ENCODE data around the gene DOK4. TPM values are rescaled to one million over a fixed set of nuclear protein-coding genes. Genes with fewer than 3 reads are reported as not detected.

The DOK4 gene
- total and polyA plus RNA-seq, 2 of the 8 experiments (the other 6 are each of a cell fraction or from before 2014, with no cell fraction given): 24.0 to 28.9 TPM

- Histone ChIP-seq H3K9me3 (ENCODE audit: insufficient read depth in 2 of 2, low read depth in 1 of 2, low read length in 1 of 2) (no peaks in the 10 kb centered on the region), H2BK5ac (ENCODE audit: low read depth, low read length) (no peak overlapping the region), H2BK15ac (ENCODE audit: low read length) (no peak overlapping the region), H3K23ac (ENCODE audit: insufficient read length) (no peak overlapping the region), H3K4me3 (ENCODE audit: extremely low read depth in 1 of 4, insufficient read depth in 2 of 4, low read depth in 3 of 4, low read length in 4 of 4) (no peak overlapping the region), H4K8ac (ENCODE audit: extremely low read depth, insufficient read depth, low read length) (peak overlapping the region; percentile 29), H3K79me1 (ENCODE audit: low read depth, low read length) (no peaks in the 10 kb centered on the region), H3K18ac (ENCODE audit: extremely low read depth, low read length) (no peak overlapping the region; the same call in 1 of the 2 replicates), H3K27ac (ENCODE audit: low read depth, low read length) (no peak overlapping the region), H3K4me1 (replicated peaks in 1 of 4; ENCODE audit: control insufficient read depth in 3 of 4, insufficient read depth in 4 of 4, low read length in 3 of 4) (peaks cover 0 to 27% (median 16%) of the 10 kb centered on the region in 4 experiments; a peak in 6 of 7 replicates), H3K4me2 (ENCODE audit: insufficient read depth in 1 of 2, low read depth in 2 of 2, low read length in 2 of 2) (no peak overlapping the region), H3K4ac (replicated peaks; ENCODE audit: insufficient read length, low read depth, low read length) (no peak overlapping the region), H3K23me2 (ENCODE audit: low read depth, low read length) (peaks cover 16% of the 10 kb centered on the region; the same call in 1 of the 2 replicates), H2BK120ac (replicated peaks; ENCODE audit: low read depth, low read length) (no peak overlapping the region), H4K91ac (replicated peaks; ENCODE audit: insufficient read length, low read length) (no peak overlapping the region), H2AFZ (ENCODE audit: low read length) (no peak overlapping the region), H3K27me3 (replicated peaks in 1 of 4; ENCODE audit: control insufficient read depth in 3 of 4, extremely low read depth in 1 of 4, insufficient read depth in 3 of 4, low read length in 3 of 4) (peaks cover 0 to 12% (median 4%) of the 10 kb centered on the region in 4 experiments; a peak in 4 of 7 replicates), H4K20me1 (replicated peaks in 1 of 2; ENCODE audit: control insufficient read depth in 1 of 2, insufficient read depth in 2 of 2, low read length in 2 of 2) (no peaks in the 10 kb centered on the region), H2BK20ac (ENCODE audit: low read length) (peak overlapping the region; percentile 61; the same call in 1 of the 2 replicates), H3K56ac (replicated peaks; ENCODE audit: insufficient read length, low read depth, low read length) (no peak overlapping the region), H2BK12ac (ENCODE audit: low read depth, low read length) (no peak overlapping the region), H3K14ac (ENCODE audit: insufficient read length) (no peak overlapping the region), H3K36me3 (ENCODE audit: control insufficient read depth in 2 of 4, insufficient read depth in 4 of 4, low read length in 3 of 4) (no peaks in the 10 kb centered on the region), H2AK5ac (ENCODE audit: low read depth, low read length) (no peak overlapping the region), H3K9ac (replicated peaks in 1 of 4; ENCODE audit: extremely low read depth in 1 of 4, low read depth in 3 of 4, low read length in 3 of 4) (no peak overlapping the region), H4K5ac (ENCODE audit: insufficient read length, low read depth, low read length) (no peak overlapping the region), H3K79me2 (ENCODE audit: control insufficient read depth in 1 of 2, insufficient read depth in 2 of 2, low read length in 2 of 2) (no peaks in the 10 kb centered on the region)
- ChIA-PET POLR2A (ENCODE audit: partially characterized antibody) (interaction anchor here (1.0 to 1.8 kb wide), 3 partner anchors 9 to 53 kb away, joined by 4 to 6 read pairs (median 4); no protein-coding TSS in a partner anchor), CTCF (ENCODE audit: partially characterized antibody) (interaction anchor here (1.4 to 15.0 kb wide), 3 partner anchors 22 to 183 kb away, joined by 3 to 210 read pairs (median 144); partner anchors contain the start of gene POLR2C)
- DNase-seq (ENCODE audit: low read depth in 1 of 2, low spot score in 2 of 2) (no peak), FAIRE-seq (no peak)
- no peak for TF ChIP-seq TCF12 (IDR thresholded peaks at IDR 0.05; ENCODE audit: low read depth, low read length)
- TF ChIP-seq SUZ12 (IDR thresholded peaks at IDR 0.05; ENCODE audit: low read length): no peak
- no peak for TF ChIP-seq TAF7 (optimal IDR thresholded peaks at IDR 0.05; ENCODE audit: borderline replicate concordance, low read depth, low read length)
- TF ChIP-seq HDAC2 (IDR thresholded peaks at IDR 0.05; ENCODE audit: borderline replicate concordance in 1 of 2, low read depth in 2 of 2, low read length in 2 of 2): no peak
- TF ChIP-seq CHD1 (IDR thresholded peaks at IDR 0.05; ENCODE audit: low read depth, low read length): no peak
- TF ChIP-seq RBBP5 (IDR thresholded peaks at IDR 0.05; ENCODE audit: borderline replicate concordance, low read depth, low read length): no peak
- no peak for TF ChIP-seq SRF (IDR thresholded peaks at IDR 0.05; ENCODE audit: low read depth, low read length)
- WGBS, 2 experiments (ENCODE audit: extremely low coverage in 1 of 2, insufficient coverage in 1 of 2, insufficient read length in 1 of 2, insufficient replicate concordance in 2 of 2, low coverage in 1 of 2, low lambda C conversion rate in 2 of 2, missing lambda C conversion rate in 1 of 2): 91% methylated on average over 18 of the region's 19 CpGs; no CpG with 5 or more reads in 1 of the 2 experiments
Measured at GRCh38 chr16:57483725-57484514, 2.4 kb downstream of the DOK4 start.

Measured in H1 (cell line).